ENCODE results near the gene MPL.
"Not testable (repeated sequence)": the region's sequence is repeated elsewhere in the genome, so short reads cannot be mapped to it uniquely, and the experiment has no call there.

Gene MPL

DNA sequence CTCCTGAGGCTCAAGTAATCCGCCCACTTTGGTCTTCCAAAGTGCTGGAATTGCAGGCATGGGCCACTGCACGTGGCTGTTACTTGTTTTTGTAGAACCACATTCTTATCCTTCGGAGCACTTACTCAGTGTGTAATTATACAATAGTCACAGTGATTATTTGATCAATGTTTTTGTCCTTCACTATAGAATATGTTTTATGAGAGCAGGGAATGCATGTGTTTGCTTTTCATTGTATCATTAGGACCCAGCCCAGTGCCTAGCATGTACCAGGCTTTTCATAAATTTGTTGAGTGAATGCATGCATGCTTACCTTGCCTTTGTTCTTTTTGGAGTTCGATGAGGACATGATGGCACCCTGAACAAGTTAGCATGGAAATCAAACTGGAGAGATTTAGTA lies 57.9 kb downstream of the MPL start:
- TF ChIP-seq, protein P1, sequence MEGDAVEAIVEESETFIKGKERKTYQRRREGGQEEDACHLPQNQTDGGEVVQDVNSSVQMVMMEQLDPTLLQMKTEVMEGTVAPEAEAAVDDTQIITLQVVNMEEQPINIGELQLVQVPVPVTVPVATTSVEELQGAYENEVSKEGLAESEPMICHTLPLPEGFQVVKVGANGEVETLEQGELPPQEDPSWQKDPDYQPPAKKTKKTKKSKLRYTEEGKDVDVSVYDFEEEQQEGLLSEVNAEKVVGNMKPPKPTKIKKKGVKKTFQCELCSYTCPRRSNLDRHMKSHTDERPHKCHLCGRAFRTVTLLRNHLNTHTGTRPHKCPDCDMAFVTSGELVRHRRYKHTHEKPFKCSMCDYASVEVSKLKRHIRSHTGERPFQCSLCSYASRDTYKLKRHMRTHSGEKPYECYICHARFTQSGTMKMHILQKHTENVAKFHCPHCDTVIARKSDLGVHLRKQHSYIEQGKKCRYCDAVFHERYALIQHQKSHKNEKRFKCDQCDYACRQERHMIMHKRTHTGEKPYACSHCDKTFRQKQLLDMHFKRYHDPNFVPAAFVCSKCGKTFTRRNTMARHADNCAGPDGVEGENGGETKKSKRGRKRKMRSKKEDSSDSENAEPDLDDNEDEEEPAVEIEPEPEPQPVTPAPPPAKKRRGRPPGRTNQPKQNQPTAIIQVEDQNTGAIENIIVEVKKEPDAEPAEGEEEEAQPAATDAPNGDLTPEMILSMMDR (IDR thresholded peaks at IDR 0.05; ENCODE audit: low read depth, low read length), result no peak
- TF ChIP-seq, protein P2, sequence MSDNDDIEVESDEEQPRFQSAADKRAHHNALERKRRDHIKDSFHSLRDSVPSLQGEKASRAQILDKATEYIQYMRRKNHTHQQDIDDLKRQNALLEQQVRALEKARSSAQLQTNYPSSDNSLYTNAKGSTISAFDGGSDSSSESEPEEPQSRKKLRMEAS (IDR thresholded peaks at IDR 0.05; ENCODE audit: low read depth, low read length), result no peak
- TF ChIP-seq MYC (IDR thresholded peaks at IDR 0.05; ENCODE audit: low read depth, low read length), result no peak
- no peak for TF ChIP-seq POLR2A (IDR thresholded peaks at IDR 0.05; ENCODE audit: extremely low read depth, insufficient read length)
- H3K4me3 ChIP-seq (ENCODE audit: low read depth, low read length), result no peak overlapping the region
- DNase-seq (ENCODE audit: low read depth), result no peak

DNA sequence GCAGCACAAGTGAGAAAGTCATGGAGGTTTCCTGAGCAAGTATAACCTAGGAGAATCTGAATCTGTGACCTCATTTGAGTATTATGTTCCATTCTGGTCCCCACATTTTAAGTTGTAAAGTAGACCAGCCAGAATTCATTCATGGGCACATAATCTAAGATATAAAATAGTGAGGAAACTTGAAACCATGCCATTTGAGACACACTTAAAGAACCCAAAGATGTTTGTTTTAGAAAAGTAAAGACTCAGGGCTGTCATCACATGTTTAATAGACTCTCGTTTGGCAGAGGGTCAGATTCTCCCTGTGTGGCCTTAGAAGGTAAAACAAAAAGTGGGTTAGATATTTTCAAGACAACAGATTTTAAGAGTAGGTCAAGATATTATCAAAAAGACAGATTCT lies 58.4 kb downstream of the MPL start:
- TF ChIP-seq MYC (IDR thresholded peaks at IDR 0.05; ENCODE audit: low read depth, low read length) (no peak), POLR2A (IDR thresholded peaks at IDR 0.05; ENCODE audit: extremely low read depth, insufficient read length) (no peak)
- TF ChIP-seq, protein P2 (IDR thresholded peaks at IDR 0.05; ENCODE audit: low read depth, low read length), result no peak
- TF ChIP-seq, protein P1 (IDR thresholded peaks at IDR 0.05; ENCODE audit: low read depth, low read length), result no peak
- DNase-seq (ENCODE audit: low read depth), result no peak
- no peak overlapping the region for H3K4me3 ChIP-seq (ENCODE audit: low read depth, low read length)

DNA sequence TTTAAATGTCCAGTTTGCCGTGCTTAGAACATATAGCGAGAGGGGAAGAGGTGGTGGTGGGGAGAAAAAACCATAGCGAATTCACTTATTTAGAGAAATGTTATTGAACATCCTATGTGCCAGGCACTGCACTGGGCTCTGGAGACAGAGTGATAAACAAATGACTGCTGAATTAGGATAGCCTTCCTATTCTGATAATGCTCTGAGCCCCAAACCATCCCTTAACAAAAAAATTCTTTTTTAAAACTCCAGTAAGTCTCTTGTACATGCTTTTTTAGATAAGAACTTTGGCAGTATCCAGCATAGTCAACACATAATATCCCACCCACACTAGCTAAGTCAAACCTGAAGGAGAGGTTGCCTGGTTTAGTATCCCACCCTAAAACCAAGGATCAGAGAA lies 60.6 kb downstream of the MPL start:
- no peak for DNase-seq (ENCODE audit: low read depth)
- TF ChIP-seq, protein P2 (IDR thresholded peaks at IDR 0.05; ENCODE audit: low read depth, low read length), result no peak
- TF ChIP-seq POLR2A (IDR thresholded peaks at IDR 0.05; ENCODE audit: extremely low read depth, insufficient read length), result no peak
- TF ChIP-seq, protein P1 (IDR thresholded peaks at IDR 0.05; ENCODE audit: low read depth, low read length), result no peak
- no peak for TF ChIP-seq MYC (IDR thresholded peaks at IDR 0.05; ENCODE audit: low read depth, low read length)
- H3K4me3 ChIP-seq (ENCODE audit: low read depth, low read length), result no peak overlapping the region

DNA sequence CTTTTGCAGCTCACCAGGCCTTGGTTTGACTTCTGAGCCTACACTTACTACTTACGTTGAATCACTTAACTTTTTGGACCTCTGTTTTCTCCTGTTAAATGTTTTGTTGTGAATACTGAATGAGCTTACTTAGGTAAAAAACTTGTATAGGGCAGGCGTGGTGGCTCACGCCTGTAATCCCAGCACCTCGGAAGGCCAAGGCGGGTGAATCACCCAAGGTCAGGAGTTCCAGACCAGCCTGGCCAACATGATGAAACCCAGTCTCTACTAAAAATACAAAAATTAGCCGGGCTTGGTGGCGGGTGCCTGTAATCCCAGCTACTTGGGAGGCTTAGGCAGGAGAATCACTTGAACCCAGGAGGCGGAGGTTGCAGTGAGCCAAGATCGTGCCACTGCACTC lies 62.8 kb downstream of the MPL start:
- not testable (repeated sequence) for DNase-seq (ENCODE audit: low read depth); H3K4me3 ChIP-seq (ENCODE audit: low read depth, low read length)

DNA sequence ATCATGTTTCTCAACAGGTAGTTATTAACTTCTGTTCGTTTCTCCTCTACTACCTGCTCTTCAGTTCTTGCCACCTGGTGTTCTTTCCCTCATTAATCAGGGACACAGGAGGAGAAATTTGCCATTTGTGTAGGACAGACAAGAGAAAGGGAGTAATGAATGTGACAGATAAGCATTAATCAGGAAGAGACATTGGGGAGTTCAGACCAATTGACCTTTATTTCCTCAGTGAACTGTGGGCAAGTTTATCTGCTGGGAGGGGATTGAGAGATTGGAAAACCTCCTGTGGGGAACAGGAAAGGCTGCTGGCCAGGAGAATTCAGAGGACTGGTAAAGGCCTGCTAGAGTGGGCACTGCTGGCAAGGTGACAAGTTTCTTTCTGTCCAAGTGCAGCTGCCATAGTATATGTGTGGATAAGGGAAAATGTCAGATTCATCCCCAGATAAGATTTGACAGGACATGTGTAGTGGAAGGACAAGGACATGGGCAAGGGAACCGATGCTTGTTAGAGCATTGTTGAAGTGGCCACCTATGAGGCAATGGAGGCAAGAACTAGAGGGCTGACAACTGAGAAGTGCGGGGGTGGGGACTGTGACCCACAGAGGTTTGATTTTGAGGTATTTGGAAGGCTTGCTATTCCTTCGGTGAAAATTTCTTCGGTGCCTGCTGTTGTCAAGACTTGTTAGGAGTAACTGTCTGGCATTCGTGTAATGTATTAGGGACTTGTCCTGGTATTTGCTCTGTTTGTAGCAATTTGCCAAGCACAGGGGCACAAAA lies 64.7 kb downstream of the MPL start:
- no peak overlapping the region for H3K4me3 ChIP-seq (ENCODE audit: low read depth, low read length)
- TF ChIP-seq, protein P1 (IDR thresholded peaks at IDR 0.05; ENCODE audit: low read depth, low read length), result no peak
- no peak for TF ChIP-seq MYC (IDR thresholded peaks at IDR 0.05; ENCODE audit: low read depth, low read length)
- TF ChIP-seq, protein P2 (IDR thresholded peaks at IDR 0.05; ENCODE audit: low read depth, low read length), result no peak
- TF ChIP-seq POLR2A (IDR thresholded peaks at IDR 0.05; ENCODE audit: extremely low read depth, insufficient read length), result no peak
- DNase-seq (ENCODE audit: low read depth), result no peak
